Measurements from ENCODE around the gene IGFL3. TPM values are rescaled to one million over a fixed set of nuclear protein-coding genes. Genes with fewer than 3 reads are reported as not detected.

Gene IGFL3
- polyA plus RNA-seq, 1 of the 3 experiments (the other 2 are of a cell fraction), result not detected

- TF ChIP-seq REST (IDR thresholded peaks at IDR 0.05; ENCODE audit: low read depth, low read length) (no peak), TCF12 (IDR thresholded peaks at IDR 0.05) (no peak), YY1 (IDR thresholded peaks at IDR 0.05; ENCODE audit: low read depth) (no peak)
These were observed 8.7 kb upstream of the IGFL3 start (continued) for GRCh38 chr19:46133101-46133627.

GRCh38 chr19:46132508-46133100 lies 8.1 kb upstream of the IGFL3 start:
- Histone ChIP-seq H3K27ac (ENCODE audit: low read depth in 2 of 2, low read length in 1 of 2) (peak overlapping the region; percentile 89 to 98), H3K4me3 (ENCODE audit: low read depth in 2 of 2, low read length in 1 of 2) (peak overlapping the region; percentile 42 to 55), H3K36me3 (replicated peaks in 1 of 2; ENCODE audit: control insufficient read depth in 1 of 2, insufficient read depth in 2 of 2, low read length in 1 of 2) (no peaks in the 10 kb centered on the region), H3K9ac (peak overlapping the region; percentile 77), H3K79me2 (ENCODE audit: insufficient read depth) (no peaks in the 10 kb centered on the region), H2AFZ (ENCODE audit: low read depth) (peak overlapping the region; percentile 19; the same call in 1 of the 2 replicates), H4K20me1 (ENCODE audit: insufficient read depth) (no peaks in the 10 kb centered on the region), H3K9me3 (no peaks in the 10 kb centered on the region), H3K4me1 (ENCODE audit: control insufficient read depth in 1 of 2, insufficient read depth in 2 of 2, low read depth in 1 of 2, low read length in 1 of 2) (peaks cover 0 to 11% of the 10 kb centered on the region in 2 experiments; a peak in 2 of 4 replicates), H3K27me3 (ENCODE audit: insufficient read depth) (no peaks in the 10 kb centered on the region), H3K4me2 (peak overlapping the region; percentile 75), H3F3A (replicated peaks; ENCODE audit: insufficient read depth) (peaks cover 38% of the 10 kb centered on the region), H3K9me2 (no peaks in the 10 kb centered on the region)
- 44% methylated on average over 4 of the region's 4 CpGs for WGBS (ENCODE audit: low lambda C conversion rate)
- POLR2A ChIA-PET, result no interaction called here
- CTCF ChIA-PET, result no interaction called here
- no peak for DNase-seq
- no peak for TF ChIP-seq ZBTB33 (IDR thresholded peaks at IDR 0.05; ENCODE audit: borderline replicate concordance, low read depth)
- no peak for TF ChIP-seq USF2 (IDR thresholded peaks at IDR 0.05; ENCODE audit: borderline replicate concordance, low read depth, low read length)
- no peak for TF ChIP-seq RAD21 (IDR thresholded peaks at IDR 0.05; ENCODE audit: low read length)
- TF ChIP-seq YY1 (IDR thresholded peaks at IDR 0.05; ENCODE audit: low read depth), result no peak
- no peak for TF ChIP-seq JUND (IDR thresholded peaks at IDR 0.05)
- no peak for TF ChIP-seq FOXM1 (IDR thresholded peaks at IDR 0.05; ENCODE audit: low read depth)
- TF ChIP-seq CHD2 (IDR thresholded peaks at IDR 0.05; ENCODE audit: low read length, partially characterized antibody), result no peak
- no peak for TF ChIP-seq GATA2 (CRISPR knock-in tag; IDR thresholded peaks at IDR 0.05)
- TF ChIP-seq TEAD4 (IDR thresholded peaks at IDR 0.05; ENCODE audit: borderline replicate concordance, insufficient read depth), result no peak
- no peak for TF ChIP-seq POLR2AphosphoS5 (IDR thresholded peaks at IDR 0.05; ENCODE audit: low read depth, low read length)
- TF ChIP-seq RXRA (IDR thresholded peaks at IDR 0.05; ENCODE audit: borderline replicate concordance, low read depth), result no peak
- TF ChIP-seq SMC3 (IDR thresholded peaks at IDR 0.05; ENCODE audit: low read depth, low read length), result no peak
- no peak for TF ChIP-seq EP300 (IDR thresholded peaks at IDR 0.05; ENCODE audit: borderline replicate concordance in 1 of 2, low read depth in 1 of 2, low read length in 1 of 2)
- TF ChIP-seq FOSL2 (IDR thresholded peaks at IDR 0.05; ENCODE audit: borderline replicate concordance, low read depth), result no peak
- TF ChIP-seq SIN3A (IDR thresholded peaks at IDR 0.05; ENCODE audit: borderline replicate concordance, low read depth, low read length), result no peak
- no peak for TF ChIP-seq CTCF (IDR thresholded peaks at IDR 0.05)
- no peak for TF ChIP-seq RFX5 (IDR thresholded peaks at IDR 0.05; ENCODE audit: low read length)

Measured in SK-N-SH (cell line).